ENCODE measurements around the gene APC. TPM values are rescaled to one million over a fixed set of nuclear protein-coding genes. Genes with fewer than 3 reads are reported as not detected.

APC gene
- total RNA-seq, 1 experiment from 2014 or later, result 24.9 TPM

DNA sequence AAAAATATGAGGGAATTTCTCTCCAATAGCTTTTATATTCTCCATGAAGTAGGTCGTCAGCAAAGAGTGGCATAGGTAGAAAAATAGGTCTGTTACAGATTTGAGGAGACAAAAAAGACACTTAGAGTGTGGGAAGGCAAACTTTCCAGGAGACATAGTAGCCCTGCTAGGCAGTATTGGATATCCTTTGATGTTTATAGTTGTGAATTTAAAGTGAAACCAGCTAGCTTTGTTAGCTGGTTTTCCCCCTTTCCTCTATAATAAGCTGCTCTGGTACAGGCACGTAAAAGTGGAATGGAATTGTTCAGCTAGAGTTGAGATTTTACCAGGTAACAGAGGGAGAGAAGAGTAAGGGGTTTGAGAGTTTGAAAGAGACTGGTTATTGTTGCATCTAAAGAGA lies 17.1 kb upstream of the APC start:
- no peaks in the 10 kb centered on the region for H3K27me3 Mint-ChIP-seq (ENCODE audit: insufficient read depth, unreplicated experiment)
- no peaks in the 10 kb centered on the region for H3K9me3 Mint-ChIP-seq (ENCODE audit: unreplicated experiment)

DNA sequence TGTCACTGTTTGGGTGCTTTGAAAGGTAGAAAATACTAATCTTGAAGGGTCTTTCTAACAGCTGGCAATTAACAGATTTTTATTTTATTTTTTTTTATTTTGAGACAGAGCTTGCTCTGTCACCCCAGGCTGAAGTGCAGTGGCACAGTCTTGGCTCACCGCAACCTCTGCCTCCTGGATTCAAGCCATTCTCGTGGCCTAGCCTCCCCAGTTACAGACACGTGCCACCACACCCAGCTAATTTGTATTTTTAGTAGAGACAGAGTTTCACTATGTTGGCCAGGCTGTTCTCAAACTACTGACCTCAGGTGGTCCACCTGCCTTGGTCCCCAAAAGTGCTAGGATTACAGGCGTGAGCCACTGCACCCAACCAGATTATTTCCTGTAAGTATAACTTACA lies 12.8 kb upstream of the APC start:
- no TSS peak for BruUV-seq (replicated peaks)
- ChIA-PET POLR2A (no interaction called here), CTCF (interaction anchor here (1.0 to 2.0 kb wide), 2 partner anchors 12 to 255 kb away, joined by 3 to 5 read pairs; no protein-coding TSS in a partner anchor)
- H3K36me3 Mint-ChIP-seq (ENCODE audit: insufficient read depth, unreplicated experiment), result no peaks in the 10 kb centered on the region
- H3K4me3 Mint-ChIP-seq (ENCODE audit: unreplicated experiment), result no peak overlapping the region
- intact Hi-C loops (cut with micrococcal nuclease), result no loop called here
- H3K4me1 Mint-ChIP-seq (ENCODE audit: insufficient read depth, unreplicated experiment), result peaks cover 11% of the 10 kb centered on the region
- no peaks in the 10 kb centered on the region for H3K27me3 Mint-ChIP-seq (ENCODE audit: insufficient read depth, unreplicated experiment)
- TF ChIP-seq, protein P1, sequence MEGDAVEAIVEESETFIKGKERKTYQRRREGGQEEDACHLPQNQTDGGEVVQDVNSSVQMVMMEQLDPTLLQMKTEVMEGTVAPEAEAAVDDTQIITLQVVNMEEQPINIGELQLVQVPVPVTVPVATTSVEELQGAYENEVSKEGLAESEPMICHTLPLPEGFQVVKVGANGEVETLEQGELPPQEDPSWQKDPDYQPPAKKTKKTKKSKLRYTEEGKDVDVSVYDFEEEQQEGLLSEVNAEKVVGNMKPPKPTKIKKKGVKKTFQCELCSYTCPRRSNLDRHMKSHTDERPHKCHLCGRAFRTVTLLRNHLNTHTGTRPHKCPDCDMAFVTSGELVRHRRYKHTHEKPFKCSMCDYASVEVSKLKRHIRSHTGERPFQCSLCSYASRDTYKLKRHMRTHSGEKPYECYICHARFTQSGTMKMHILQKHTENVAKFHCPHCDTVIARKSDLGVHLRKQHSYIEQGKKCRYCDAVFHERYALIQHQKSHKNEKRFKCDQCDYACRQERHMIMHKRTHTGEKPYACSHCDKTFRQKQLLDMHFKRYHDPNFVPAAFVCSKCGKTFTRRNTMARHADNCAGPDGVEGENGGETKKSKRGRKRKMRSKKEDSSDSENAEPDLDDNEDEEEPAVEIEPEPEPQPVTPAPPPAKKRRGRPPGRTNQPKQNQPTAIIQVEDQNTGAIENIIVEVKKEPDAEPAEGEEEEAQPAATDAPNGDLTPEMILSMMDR (IDR thresholded peaks at IDR 0.05; ENCODE audit: unreplicated experiment), result no peak
- no peak for DNase-seq (ENCODE audit: unreplicated experiment)
- H3K9me3 Mint-ChIP-seq (ENCODE audit: unreplicated experiment), result no peaks in the 10 kb centered on the region
- no peak overlapping the region for H3K27ac Mint-ChIP-seq (ENCODE audit: low read depth, unreplicated experiment)

More for the DNA sequence above, 17.1 kb upstream of the APC start:
- Mint-ChIP-seq H3K4me3 (ENCODE audit: unreplicated experiment) (no peak overlapping the region), H3K27ac (ENCODE audit: low read depth, unreplicated experiment) (peak overlapping the region; percentile 16), H3K4me1 (ENCODE audit: insufficient read depth, unreplicated experiment) (peaks cover 6% of the 10 kb centered on the region), H3K36me3 (ENCODE audit: insufficient read depth, unreplicated experiment) (no peaks in the 10 kb centered on the region)
- intact Hi-C loops (cut with micrococcal nuclease), result no loop called here
- DNase-seq (ENCODE audit: unreplicated experiment), result no peak
- no TSS peak for BruUV-seq (replicated peaks)
- CTCF ChIA-PET, result interaction anchor here (0.6 to 2.2 kb wide), 4 partner anchors 13 to 128 kb away, joined by 3 to 7 read pairs (median 4); no protein-coding TSS in a partner anchor
- TF ChIP-seq, protein P1 (IDR thresholded peaks at IDR 0.05; ENCODE audit: unreplicated experiment), result no peak
- POLR2A ChIA-PET, result interaction anchor here (1.8 kb wide), 1 partner anchor 16 kb away, joined by 6 read pairs; no protein-coding TSS in a partner anchor

DNA sequence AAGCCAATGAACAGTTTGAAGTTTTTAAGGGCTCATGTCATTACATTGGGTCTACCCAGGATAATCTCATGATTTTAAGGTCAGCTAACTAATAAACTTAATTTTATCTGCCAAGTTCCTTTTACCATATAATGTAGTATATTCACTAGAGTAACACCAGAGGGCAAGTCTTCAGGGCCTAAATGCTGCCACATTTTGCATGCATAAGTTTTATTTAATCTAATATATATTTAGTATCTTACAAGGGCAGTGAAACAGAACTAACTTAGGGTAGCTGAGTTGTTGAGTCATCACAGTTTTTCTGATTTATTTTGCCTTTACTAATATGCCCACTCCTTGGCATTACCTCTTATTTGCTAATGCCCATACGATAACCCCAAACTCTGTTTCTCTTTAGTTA lies 8.1 kb upstream of the APC start:
- TF ChIP-seq, protein P1 (IDR thresholded peaks at IDR 0.05; ENCODE audit: unreplicated experiment), result no peak
- POLR2A ChIA-PET, result interaction anchor here (1.6 kb wide), 1 partner anchor 8 kb away, joined by 8 read pairs; the partner anchor contains the start of gene APC
- Mint-ChIP-seq H3K4me3 (ENCODE audit: unreplicated experiment) (no peak overlapping the region), H3K4me1 (ENCODE audit: insufficient read depth, unreplicated experiment) (peaks cover 8% of the 10 kb centered on the region), H3K9me3 (ENCODE audit: unreplicated experiment) (no peaks in the 10 kb centered on the region), H3K36me3 (ENCODE audit: insufficient read depth, unreplicated experiment) (no peaks in the 10 kb centered on the region), H3K27ac (ENCODE audit: low read depth, unreplicated experiment) (no peak overlapping the region), H3K27me3 (ENCODE audit: insufficient read depth, unreplicated experiment) (no peaks in the 10 kb centered on the region)
- CTCF ChIA-PET, result interaction anchor here (0.7 kb wide), 1 partner anchor 19 kb away, joined by 4 read pairs; no protein-coding TSS in a partner anchor
- intact Hi-C loops (cut with micrococcal nuclease), result no loop called here
- BruUV-seq (replicated peaks), result no TSS peak
- DNase-seq (ENCODE audit: unreplicated experiment), result no peak

DNA sequence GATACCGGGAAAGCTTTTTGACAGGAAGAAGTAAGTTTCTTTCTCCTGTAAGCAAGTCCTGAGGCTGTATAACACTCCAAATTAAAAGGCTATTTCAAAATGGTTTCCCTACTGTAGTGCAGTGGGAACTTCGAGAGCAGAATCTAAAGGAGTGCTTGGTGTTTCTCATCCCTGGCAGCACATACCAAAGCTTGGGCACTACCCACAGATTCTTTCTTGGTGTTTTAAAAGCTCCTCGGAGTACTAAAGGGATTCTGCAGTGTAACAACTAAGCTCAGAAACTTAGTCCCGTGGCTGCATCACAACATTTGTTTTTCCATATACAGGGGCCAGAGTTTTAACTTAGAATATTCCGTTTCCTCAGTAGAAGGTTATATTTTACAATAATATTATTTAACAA lies 5.6 kb upstream of the APC start:
- Mint-ChIP-seq H3K9me3 (ENCODE audit: unreplicated experiment) (no peaks in the 10 kb centered on the region), H3K36me3 (ENCODE audit: insufficient read depth, unreplicated experiment) (no peaks in the 10 kb centered on the region), H3K4me3 (ENCODE audit: unreplicated experiment) (no peak overlapping the region), H3K27me3 (ENCODE audit: insufficient read depth, unreplicated experiment) (no peaks in the 10 kb centered on the region), H3K27ac (ENCODE audit: low read depth, unreplicated experiment) (no peak overlapping the region), H3K4me1 (ENCODE audit: insufficient read depth, unreplicated experiment) (peaks cover 5% of the 10 kb centered on the region)
- no peak for DNase-seq (ENCODE audit: unreplicated experiment)
- POLR2A ChIA-PET, result no interaction called here
- intact Hi-C loops (cut with micrococcal nuclease), result no loop called here
- CTCF ChIA-PET, result no interaction called here
- TF ChIP-seq, protein P1 (IDR thresholded peaks at IDR 0.05; ENCODE audit: unreplicated experiment), result no peak
- no TSS peak for BruUV-seq (replicated peaks)
